CD4-positive, alpha-beta memory T cell (primary cell): ENCODE measurements around the gene SAP130. TPM values are rescaled to one million over a fixed set of nuclear protein-coding genes. Genes with fewer than 3 reads are reported as not detected.

Experiments
- CTCF ChIA-PET: fragments of 350-600 bp; sonication (Branson Sonifier 250); formaldehyde crosslinking; loops from one replicate; lab custom pipeline; 2021; ENCODE audit warnings: inconsistent platforms; ENCODE audit not compliant: partially characterized antibody; lab: Charles Lee
- POLR2A ChIA-PET: fragments of 350-600 bp; sonication (Branson Sonifier 250); formaldehyde crosslinking; loops from one replicate; lab custom pipeline; 2021; ENCODE audit not compliant: partially characterized antibody; lab: Charles Lee
- DNase-seq, 5 donors: peaks; one replicate each; pipeline versions ENCODE4 v3.0.0 to v3.0.0-alpha.2; 2020 to 2022; ENCODE audit warnings: mixed read lengths in 1 of 5
- H3K27ac ChIP-seq: one replicate; pipeline ENCODE4 v1.7.0; 2013; ENCODE audit warnings: low read depth, low read length
- H3K27me3 ChIP-seq: 2 replicates; pipeline ENCODE4 v1.7.0; 2013; ENCODE audit warnings: mild to moderate bottlenecking, low read length, moderate library complexity; ENCODE audit not compliant: insufficient read depth
- H3K36me3 ChIP-seq: 2 replicates; pipeline ENCODE4 v1.7.0; 2013; ENCODE audit warnings: mild to moderate bottlenecking, low read length, moderate library complexity; ENCODE audit not compliant: insufficient read depth
- H3K4me1 ChIP-seq: 2 replicates; pipeline ENCODE4 v1.7.0; 2013; ENCODE audit warnings: mild to moderate bottlenecking, low read length, moderate library complexity; ENCODE audit not compliant: insufficient read depth
- H3K4me3 ChIP-seq, 2 donors: one replicate each; pipeline ENCODE4 v1.7.0; 2013; ENCODE audit warnings: low read length in 2 of 2, mild to moderate bottlenecking in 1 of 2
- H3K9me3 ChIP-seq, 2 donors: one replicate each; pipeline ENCODE4 v1.7.0; 2013; ENCODE audit warnings: low read length in 2 of 2, control low read depth in 1 of 2; ENCODE audit not compliant: control insufficient read depth in 1 of 2
- H3K27ac Mint-ChIP-seq, 7 donors: one replicate each; pipeline ENCODE4 v1.8.0; 2020 to 2021; ENCODE audit warnings: mixed read lengths in 7 of 7, mild to moderate bottlenecking in 6 of 7, inconsistent platforms in 3 of 7, moderate library complexity in 3 of 7
- H3K27me3 Mint-ChIP-seq, 2 donors: one replicate each; pipeline ENCODE4 v1.8.0; 2020 to 2021; ENCODE audit warnings: mixed read lengths in 2 of 2
- H3K36me3 Mint-ChIP-seq, 2 donors: one replicate each; pipeline ENCODE4 v1.8.0; 2020 to 2021; ENCODE audit warnings: mixed read lengths in 2 of 2, inconsistent platforms in 1 of 2, mild to moderate bottlenecking in 1 of 2
- H3K4me1 Mint-ChIP-seq, 4 donors: one replicate each; pipeline ENCODE4 v1.8.0; 2020 to 2021; ENCODE audit warnings: mixed read lengths in 4 of 4, mild to moderate bottlenecking in 1 of 4
- H3K4me3 Mint-ChIP-seq, 8 donors: one replicate each; pipeline ENCODE4 v1.8.0; 2020 to 2021; ENCODE audit warnings: mixed read lengths in 8 of 8, mild to moderate bottlenecking in 7 of 8, moderate library complexity in 6 of 8, inconsistent platforms in 3 of 8
- H3K9me3 Mint-ChIP-seq, 8 donors: one replicate each; pipeline ENCODE4 v1.8.0; 2020 to 2021; ENCODE audit warnings: mixed read lengths in 8 of 8, mild to moderate bottlenecking in 5 of 8, inconsistent platforms in 3 of 8, moderate library complexity in 1 of 8
- intact Hi-C: fragments of 100-400 bp; cut with micrococcal nuclease; formaldehyde crosslinking; loops from one replicate; pipeline ENCODE4 v1.15.1; 2023
- polyA plus RNA-seq, 2 donors: library from polyadenylated mRNA; unstranded; fragments of 300-500 nt; fragmentation: Illumina TruSeq; gene quantifications; one replicate each; pipeline ENCODE4 v1.2.3, GENCODE V29; 2021
- total RNA-seq, 2 experiments: library from RNA; stranded (reverse); gene quantifications; one replicate each; pipeline ENCODE4 v1.2.3, GENCODE V29; 2021

Gene SAP130
- total RNA-seq (10 to 100 TPM; 25.5 to 30.2 TPM), polyA plus RNA-seq (10 to 100 TPM in 1 of 2 donors, 1 to 10 TPM in 1; 3.1 to 17.9 TPM)

DNA sequence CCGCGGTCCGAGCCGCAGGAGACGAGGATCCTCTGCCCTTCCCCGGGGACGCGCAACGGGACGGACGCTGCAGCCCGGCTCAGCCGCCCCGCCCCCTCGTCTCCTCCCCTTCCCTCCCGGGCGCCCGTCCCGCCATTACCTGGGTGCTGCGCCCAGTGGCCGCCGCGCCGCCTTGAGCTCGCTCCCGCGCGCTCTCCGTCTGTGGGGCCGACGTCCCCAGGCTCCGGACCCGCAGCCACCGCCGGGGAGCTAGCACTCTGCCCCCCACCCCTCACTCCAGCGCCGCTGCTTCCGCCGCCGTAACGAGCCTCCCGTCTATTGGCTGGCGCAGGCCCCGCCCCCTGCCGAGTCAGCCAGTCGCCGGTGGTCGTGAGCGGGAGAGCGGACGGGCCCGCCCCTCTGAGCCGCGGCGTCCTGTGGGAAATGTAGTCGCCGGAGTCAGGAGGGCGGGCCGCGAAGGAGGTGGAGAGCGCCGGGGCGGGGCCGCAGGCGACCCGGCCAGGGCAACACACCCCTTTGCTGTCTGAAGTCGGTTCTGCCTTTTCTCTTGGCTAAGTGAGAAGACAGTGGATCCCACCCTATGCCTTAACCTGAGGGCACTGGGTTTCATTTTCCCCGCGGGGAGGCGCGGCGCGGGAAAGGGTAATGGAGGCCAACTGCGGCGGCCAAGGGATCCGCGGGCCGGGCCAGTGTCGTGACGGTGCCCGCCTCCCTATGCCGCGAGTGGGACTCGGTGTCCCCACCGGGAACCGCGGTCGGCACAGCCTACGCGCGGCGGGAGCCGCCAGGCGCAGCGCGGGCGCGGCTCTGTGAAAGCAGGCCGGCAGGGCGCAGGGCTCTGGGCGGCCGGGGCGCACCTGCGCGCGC, at the start of gene SAP130:
SAP130 (minus strand) TSS at position 259 of the 867 bp plus-strand sequence. CDS start 1,767 bp downstream, outside the sequence.
- Histone ChIP-seq H3K4me3 (peak within 1 kb of the TSS; percentile 36 to 82), H3K27me3 (no peaks in the 10 kb centered on the region), H3K4me1 (peaks cover 23% of the 10 kb centered on the region), H3K36me3 (no peaks in the 10 kb centered on the region), H3K9me3 (no peaks in the 10 kb centered on the region), H3K27ac (peak within 1 kb of the TSS; percentile 73)
- H3K4me3 Mint-ChIP-seq, result peak within 1 kb of the TSS; percentile 94 to 99 (median 98)
- CTCF ChIA-PET, result interaction anchor here (1.2 to 1.8 kb wide), 2 partner anchors 60 to 63 kb away, joined by 3 to 11 read pairs; partner anchors contain the start of gene UGGT1
- peak within 1 kb of the TSS; percentile 93 to 98 (median 97) for H3K27ac Mint-ChIP-seq
- peaks cover 0 to 9% (median under 1%) of the 10 kb centered on the region in 8 donors for H3K9me3 Mint-ChIP-seq
- H3K4me1 Mint-ChIP-seq, result peaks cover 15 to 24% (median 20%) of the 10 kb centered on the region in 4 donors
- H3K36me3 Mint-ChIP-seq, result peaks cover 6 to 9% of the 10 kb centered on the region in 2 donors
- no peaks in the 10 kb centered on the region for H3K27me3 Mint-ChIP-seq
- DNase-seq, result peak; percentile 97 to 99 (median 98)
- POLR2A ChIA-PET, result interaction anchor here (0.7 to 2.9 kb wide), 8 partner anchors 63 to 765 kb away, joined by 3 to 67 read pairs (median 4); partner anchors contain the start of genes AMMECR1L, IWS1, MAP3K2 and UGGT1
- intact Hi-C loops, result loop anchor here (1.0 to 10.0 kb wide), 8 partner anchors 63 to 643 kb away; partner anchors contain the start of genes HS6ST1, IWS1, MAP3K2 and SFT2D3

DNA sequence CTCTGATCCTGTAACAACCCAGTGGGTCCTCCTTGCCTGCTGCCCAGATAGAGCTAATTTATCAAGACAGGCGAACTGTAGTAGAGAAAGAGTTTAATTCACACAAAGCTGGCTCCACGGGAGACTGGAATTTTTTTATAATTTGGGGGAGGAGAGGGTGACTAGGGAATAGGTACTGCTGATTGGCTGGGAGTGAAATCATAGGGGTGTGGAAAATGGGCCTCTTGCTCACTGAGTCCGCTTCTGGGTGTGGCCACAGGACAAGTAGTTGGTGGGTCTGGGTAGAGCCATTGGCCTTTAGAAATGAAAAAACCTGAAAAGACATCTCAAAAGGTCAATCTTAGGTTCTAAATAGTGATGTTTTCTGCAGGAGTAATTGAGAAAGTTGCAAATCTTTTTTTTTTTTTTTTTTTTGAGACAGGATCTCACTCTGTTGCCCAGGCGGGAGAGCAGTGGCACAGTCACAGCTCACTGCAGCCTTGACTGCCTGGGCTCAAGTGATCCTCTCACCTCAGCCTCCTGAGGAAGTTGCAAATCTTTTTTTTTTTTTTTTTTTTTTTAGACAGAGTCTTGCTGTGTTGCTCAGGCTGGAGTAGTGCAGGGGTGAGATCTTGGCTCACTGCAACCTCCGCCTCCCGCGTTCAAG, 48.7 kb upstream of the SAP130 start:
- H3K27ac ChIP-seq, result no peak overlapping the region
- H3K9me3 ChIP-seq, result no peaks in the 10 kb centered on the region
- H3K27me3 ChIP-seq, result no peaks in the 10 kb centered on the region
- H3K4me1 ChIP-seq, result no peaks in the 10 kb centered on the region
- H3K36me3 ChIP-seq, result no peaks in the 10 kb centered on the region
- DNase-seq, result no peak
- CTCF ChIA-PET, result interaction anchor here (1.2 kb wide), 1 partner anchor 13 kb away, joined by 3 read pairs; no protein-coding TSS in a partner anchor
- Mint-ChIP-seq H3K27ac (no peak overlapping the region), H3K36me3 (no peaks in the 10 kb centered on the region), H3K9me3 (no peaks in the 10 kb centered on the region), H3K27me3 (peaks cover 3 to 6% of the 10 kb centered on the region in 2 donors), H3K4me3 (peak overlapping the region in 1 of 8 donors; percentile 55), H3K4me1 (no peaks in the 10 kb centered on the region)
- POLR2A ChIA-PET, result interaction anchor here (1.4 kb wide), 1 partner anchor 15 kb away, joined by 3 read pairs; the partner anchor contains the start of gene UGGT1
- H3K4me3 ChIP-seq, result no peak overlapping the region
- intact Hi-C loops, result no loop called here

DNA sequence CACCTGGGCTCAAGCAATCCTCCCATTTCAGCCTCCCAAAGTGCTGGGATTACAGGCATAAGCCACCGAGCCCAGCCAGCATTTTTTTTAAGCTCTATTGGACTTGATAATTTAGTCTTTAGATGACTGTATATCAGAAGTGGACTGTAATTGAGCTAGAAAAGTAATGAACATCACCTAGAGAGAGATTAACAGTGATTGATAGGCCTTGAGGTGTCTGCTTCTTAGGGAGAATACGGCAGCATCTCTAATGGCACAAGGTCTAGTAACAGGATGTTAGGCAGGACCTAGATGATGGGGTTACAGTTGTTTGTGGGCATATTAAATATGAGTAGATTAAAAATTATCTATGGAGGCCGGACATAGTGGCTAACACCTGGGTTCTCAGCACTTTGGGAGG, 45.4 kb upstream of the SAP130 start:
- no peak overlapping the region for H3K27ac ChIP-seq
- H3K4me3 ChIP-seq, result no peak overlapping the region
- H3K27me3 Mint-ChIP-seq, result no peaks in the 10 kb centered on the region
- no peak overlapping the region for H3K4me3 Mint-ChIP-seq
- no peaks in the 10 kb centered on the region for H3K9me3 Mint-ChIP-seq
- intact Hi-C loops, result no loop called here
- H3K4me1 Mint-ChIP-seq, result no peaks in the 10 kb centered on the region
- POLR2A ChIA-PET, result no interaction called here
- no peak overlapping the region for H3K27ac Mint-ChIP-seq
- no peak for DNase-seq
- H3K4me1 ChIP-seq, result no peaks in the 10 kb centered on the region
- CTCF ChIA-PET, result interaction anchor here (1.6 kb wide), 1 partner anchor 10 kb away, joined by 5 read pairs; no protein-coding TSS in a partner anchor
- H3K36me3 ChIP-seq, result no peaks in the 10 kb centered on the region
- H3K36me3 Mint-ChIP-seq, result no peaks in the 10 kb centered on the region
- H3K9me3 ChIP-seq, result no peaks in the 10 kb centered on the region
- no peaks in the 10 kb centered on the region for H3K27me3 ChIP-seq

DNA sequence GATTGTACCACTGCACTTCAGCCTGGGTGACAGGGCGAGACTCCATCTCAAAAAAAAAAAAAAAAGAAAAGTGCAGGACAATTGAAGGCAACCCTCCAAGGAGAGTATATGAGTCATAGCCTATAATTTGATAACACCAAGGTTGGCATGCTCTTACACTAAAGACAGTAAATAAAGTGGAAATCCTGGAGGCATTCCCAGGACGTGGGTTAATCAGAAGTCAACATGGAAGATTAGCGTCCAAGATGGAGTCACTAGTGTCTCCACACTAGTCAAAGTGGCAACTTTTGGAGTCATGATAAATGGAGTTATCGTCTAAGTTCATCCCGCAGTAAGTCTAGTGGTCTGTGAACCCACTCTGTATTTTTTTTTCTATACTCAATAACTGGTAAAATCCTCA, 41.9 kb upstream of the SAP130 start:
- intact Hi-C loops, result no loop called here
- Mint-ChIP-seq H3K27ac (no peak overlapping the region), H3K36me3 (no peaks in the 10 kb centered on the region), H3K4me3 (no peak overlapping the region), H3K4me1 (no peaks in the 10 kb centered on the region), H3K27me3 (no peaks in the 10 kb centered on the region), H3K9me3 (no peaks in the 10 kb centered on the region)
- H3K4me3 ChIP-seq, result no peak overlapping the region
- no peaks in the 10 kb centered on the region for H3K4me1 ChIP-seq
- ChIA-PET POLR2A (no interaction called here), CTCF (no interaction called here)
- DNase-seq, result no peak
- H3K27me3 ChIP-seq, result no peaks in the 10 kb centered on the region
- no peaks in the 10 kb centered on the region for H3K36me3 ChIP-seq
- no peaks in the 10 kb centered on the region for H3K9me3 ChIP-seq
- H3K27ac ChIP-seq, result no peak overlapping the region

DNA sequence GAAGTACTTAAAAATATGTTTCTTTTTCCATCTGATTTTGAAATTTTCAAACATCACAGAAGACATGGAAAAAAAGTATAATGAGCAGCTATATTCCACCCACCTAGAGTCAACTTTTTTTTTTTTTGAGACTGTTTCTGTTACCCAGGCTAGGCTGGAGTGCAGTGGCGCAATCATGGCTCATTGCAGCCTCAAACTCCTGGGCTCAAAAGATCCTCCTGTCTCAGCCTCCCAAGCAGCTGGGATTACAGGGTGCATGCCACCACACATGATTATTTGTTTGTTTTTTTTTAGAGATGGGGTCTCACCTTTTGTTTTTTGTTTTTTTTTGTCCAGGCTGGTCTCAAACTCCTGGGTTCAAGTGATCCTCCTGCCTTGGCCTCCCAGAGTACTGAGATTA, 36.5 kb upstream of the SAP130 start:
- intact Hi-C loops, result no loop called here
- H3K4me1 ChIP-seq, result no peaks in the 10 kb centered on the region

DNA sequence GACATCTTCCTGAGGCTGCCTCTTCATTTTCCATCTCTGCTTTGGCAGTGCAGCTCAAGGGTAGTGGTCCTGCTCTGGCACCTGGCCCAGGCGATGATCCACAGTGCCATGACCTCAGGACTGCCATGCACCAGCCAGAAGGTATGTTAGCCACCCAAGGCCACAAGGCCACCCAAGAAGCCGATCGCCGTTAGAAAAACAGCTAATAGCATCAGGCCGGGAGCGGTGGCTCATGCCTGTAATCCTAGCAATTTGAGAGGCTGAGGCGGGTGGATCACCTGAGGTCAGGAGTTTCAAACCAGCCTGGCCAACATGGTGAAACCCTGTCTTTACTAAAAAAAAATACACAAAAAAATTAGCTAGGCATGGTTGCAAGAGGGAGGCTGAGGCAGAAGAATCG, 34.7 kb upstream of the SAP130 start:
- no peaks in the 10 kb centered on the region for H3K9me3 ChIP-seq
- intact Hi-C loops, result no loop called here
- H3K36me3 Mint-ChIP-seq, result no peaks in the 10 kb centered on the region
- no peak for DNase-seq
- H3K27me3 Mint-ChIP-seq, result peaks cover 0 to 2% of the 10 kb centered on the region in 2 donors
- H3K4me3 ChIP-seq, result no peak overlapping the region
- no peak overlapping the region for H3K27ac ChIP-seq
- no peaks in the 10 kb centered on the region for H3K4me1 ChIP-seq
- H3K4me1 Mint-ChIP-seq, result no peaks in the 10 kb centered on the region
- no peak overlapping the region for H3K27ac Mint-ChIP-seq
- no peaks in the 10 kb centered on the region for H3K9me3 Mint-ChIP-seq
- ChIA-PET CTCF (interaction anchor here (1.2 to 2.6 kb wide), 2 partner anchors 9 to 28 kb away, joined by 3 to 6 read pairs; partner anchors contain the start of gene UGGT1), POLR2A (no interaction called here)
- H3K4me3 Mint-ChIP-seq, result no peak overlapping the region
- H3K36me3 ChIP-seq, result no peaks in the 10 kb centered on the region
- no peaks in the 10 kb centered on the region for H3K27me3 ChIP-seq

More for the DNA sequence above, 36.5 kb upstream of the SAP130 start:
- Mint-ChIP-seq H3K27me3 (peaks cover 0 to 2% of the 10 kb centered on the region in 2 donors), H3K9me3 (no peaks in the 10 kb centered on the region), H3K4me3 (no peak overlapping the region), H3K36me3 (no peaks in the 10 kb centered on the region), H3K27ac (no peak overlapping the region), H3K4me1 (no peaks in the 10 kb centered on the region)
- no peaks in the 10 kb centered on the region for H3K36me3 ChIP-seq
- no peaks in the 10 kb centered on the region for H3K27me3 ChIP-seq
- no peak overlapping the region for H3K4me3 ChIP-seq
- no peak overlapping the region for H3K27ac ChIP-seq
- DNase-seq, result no peak
- ChIA-PET POLR2A (no interaction called here), CTCF (interaction anchor here (1.1 to 2.6 kb wide), 4 partner anchors 11 to 170 kb away, joined by 3 to 6 read pairs (median 4); no protein-coding TSS in a partner anchor)
- H3K9me3 ChIP-seq, result no peaks in the 10 kb centered on the region

DNA sequence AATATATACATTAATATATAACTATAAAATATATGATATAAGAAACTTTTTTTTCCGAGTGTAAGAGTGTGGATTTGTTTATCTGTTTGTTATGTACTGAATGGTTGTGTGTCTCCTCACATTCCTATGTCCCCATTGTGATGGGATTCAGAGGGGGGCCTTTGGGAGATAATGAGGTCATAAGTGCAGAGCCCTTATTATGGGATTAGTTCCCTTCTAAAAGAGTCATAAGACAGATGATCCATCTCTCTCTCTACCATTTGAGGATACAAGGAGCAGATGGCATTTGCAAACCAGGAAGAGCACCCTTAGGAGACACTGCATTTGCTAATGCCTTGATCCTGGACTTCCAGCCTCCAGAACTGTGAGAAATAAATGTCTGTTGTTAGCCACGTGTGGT, 30.3 kb upstream of the SAP130 start:
- no peaks in the 10 kb centered on the region for H3K9me3 ChIP-seq
- no peak overlapping the region for H3K4me3 ChIP-seq
- H3K4me1 ChIP-seq, result no peaks in the 10 kb centered on the region
- no peaks in the 10 kb centered on the region for H3K27me3 ChIP-seq
- no peak for DNase-seq
- Mint-ChIP-seq H3K27ac (no peak overlapping the region), H3K27me3 (peaks cover 3 to 9% of the 10 kb centered on the region in 2 donors), H3K9me3 (no peaks in the 10 kb centered on the region), H3K36me3 (no peaks in the 10 kb centered on the region), H3K4me3 (no peak overlapping the region), H3K4me1 (no peaks in the 10 kb centered on the region)
- H3K27ac ChIP-seq, result no peak overlapping the region
- no peaks in the 10 kb centered on the region for H3K36me3 ChIP-seq
- intact Hi-C loops, result no loop called here
- POLR2A ChIA-PET, result no interaction called here
- CTCF ChIA-PET, result no interaction called here
